Adrenal gland (tissue), 12 donors: ENCODE results near the gene UBL7. TPM values are rescaled to one million over a fixed set of nuclear protein-coding genes. Genes with fewer than 3 reads are reported as not detected.

Experiments
- DNase-seq, 7 donors: peaks; one replicate each; pipeline ENCODE4 v3.0.0-alpha.2; 2019 to 2020
- H3K27ac ChIP-seq, 5 donors: fragments of 200-600 bp; sonication (generic) in 4 of 5; 1 replicate in 3 of 5; 2 replicates in 2 of 5; pipeline versions ENCODE4 v1.5.1 to v1.8.0; 2016 to 2020; ENCODE audit warnings: mild to moderate bottlenecking in 1 of 5
- H3K27me3 ChIP-seq: fragments of 200-600 bp; 2 replicates; pipeline ENCODE4 v1.8.0; 2021
- H3K36me3 ChIP-seq, 2 donors: fragments of 200-600 bp; replicated peaks in 1 of 2; 1 replicate in 1 of 2; 2 replicates in 1 of 2; pipeline versions ENCODE4 v1.5.1 to v1.8.0; 2018 to 2022
- H3K4me1 ChIP-seq, 2 donors: fragments of 200-600 bp; replicated peaks in 1 of 2; 1 replicate in 1 of 2; 2 replicates in 1 of 2; pipeline versions ENCODE4 v1.5.1 to v1.8.0; 2018 to 2021
- H3K4me3 ChIP-seq, 4 donors: fragments of 200-600 bp; sonication (generic) in 3 of 4; one replicate each; pipeline ENCODE4 v1.5.1; 2016 to 2018
- H3K9me3 ChIP-seq, 3 donors: fragments of 200-600 bp; sonication (generic) in 1 of 3; replicated peaks in 1 of 3; 1 replicate in 2 of 3; 2 replicates in 1 of 3; pipeline versions ENCODE4 v1.5.1 to v1.8.0; 2016 to 2021
- POLR2A ChIP-seq, 2 donors: fragments of 450-650 bp; IDR thresholded peaks; one replicate each; pipeline ENCODE4 v1.6.1; 2017; ENCODE audit warnings: antibody characterized with exemption in 2 of 2, mild to moderate bottlenecking in 2 of 2, moderate library complexity in 1 of 2
- WGBS, 4 donors: extraction: QIAGEN DNeasy Blood & Tissue Kit in 2 of 4; methylation state at CpG; one replicate each; pipeline versions ENCODE4 v1.1.5 to v1.1.7; 2013 to 2017; 5-methylcytosine and 5-hydroxymethylcytosine counted together
- intact Hi-C, 2 donors: fragments of 100-400 bp; cut with DNase I; formaldehyde crosslinking; loops; one replicate each; pipeline versions ENCODE4 v1.14.1 to v1.15.0; 2022 to 2023
- microRNA-seq, 3 donors: library from miRNA; unstranded; fragments of <30 nt; microRNA quantifications; one replicate each; pipeline ENCODE4, GENCODE V29; 2017 to 2020
- polyA plus RNA-seq, 3 donors: library from polyadenylated mRNA; stranded (reverse); fragments of 200-250 nt in 2 of 3; fragments of 350-450 nt in 1 of 3; fragmentation: Illumina TruSeq in 1 of 3; extraction: RNeasy Lipid Tissue Mini Kit (QIAGEN cat#74804) in 1 of 3; gene quantifications; one replicate each; pipeline ENCODE4 v1.2.3, GENCODE V29; 2013 to 2014
- small RNA-seq, 2 donors: library from RNA; depleted of rRNA; stranded (forward); fragments of <200 nt; gene quantifications; one replicate each; pipeline ENCODE3, GENCODE V24; 2016
- total RNA-seq, 9 donors: library from RNA; depleted of rRNA in 4 of 9; stranded (reverse); fragments of >200 nt in 4 of 9; fragments of 120-200 nt in 1 of 9; fragmentation: NEBNext Ultra II Directional in 1 of 9; extraction: Animal tissue kit (Norgen Biotek cat#: 25700) in 1 of 9; gene quantifications; one replicate each; pipeline versions ENCODE4 v1.1.0 to v1.2.4, GENCODE V29; 2013 to 2023
- TF ChIP-seq, protein P1 (sequence below), 6 experiments: fragments of 450-650 bp in 4 of 6; fragments of 200-600 bp in 2 of 6; sonication (generic) in 1 of 6; IDR thresholded peaks; 1 replicate in 5 of 6; 2 replicates in 1 of 6; pipeline versions ENCODE4 v1.5.1 to v1.8.0; 2016 to 2021; ENCODE audit warnings: antibody characterized with exemption in 6 of 6, mild to moderate bottlenecking in 2 of 6, moderate library complexity in 1 of 6
- donor health status: healthy with polysubstance abuse.
- donor health status: Bipolar disorder and iron deficiency.
- donor health status: DM: yes; HTN: yes; CAD: no.
- donor health status: DM: no; HTN: no; CAD: no.
- donor health status: DM: no; HTN: no; CAD: no.
- donor health status: DM: yes; HTN: yes; CAD: no.

Gene UBL7
- total and polyA plus RNA-seq, 12 donors, result 16.0 to 85.0 (median 50.2) TPM

DNA sequence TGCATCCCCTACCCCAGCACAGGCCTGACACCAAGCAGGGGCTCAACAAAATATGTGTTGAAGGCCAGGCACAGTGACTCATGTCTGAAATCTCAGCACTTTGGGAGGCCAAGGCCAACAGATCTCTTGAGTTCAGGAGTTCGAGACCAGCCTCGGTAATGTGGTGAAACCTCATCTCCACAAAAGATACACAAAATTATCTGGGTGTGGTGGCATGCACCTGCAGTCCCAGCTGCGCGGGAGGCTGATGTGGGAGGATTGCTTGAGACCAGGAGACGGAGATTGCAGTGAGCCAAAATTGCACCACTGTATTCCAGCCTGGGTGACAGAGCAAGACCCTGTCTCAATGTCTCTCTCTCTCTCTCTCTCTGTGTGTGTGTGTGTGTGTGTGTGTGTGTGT lies 62.8 kb downstream of the UBL7 start:
- Histone ChIP-seq H3K36me3 (no peaks in the 10 kb centered on the region), H3K27ac (no peak overlapping the region), H3K27me3 (no peaks in the 10 kb centered on the region), H3K4me3 (no peak overlapping the region), H3K9me3 (no peaks in the 10 kb centered on the region), H3K4me1 (no peaks in the 10 kb centered on the region)
- no peak for TF ChIP-seq POLR2A (IDR thresholded peaks at IDR 0.05)
- TF ChIP-seq, protein P1, sequence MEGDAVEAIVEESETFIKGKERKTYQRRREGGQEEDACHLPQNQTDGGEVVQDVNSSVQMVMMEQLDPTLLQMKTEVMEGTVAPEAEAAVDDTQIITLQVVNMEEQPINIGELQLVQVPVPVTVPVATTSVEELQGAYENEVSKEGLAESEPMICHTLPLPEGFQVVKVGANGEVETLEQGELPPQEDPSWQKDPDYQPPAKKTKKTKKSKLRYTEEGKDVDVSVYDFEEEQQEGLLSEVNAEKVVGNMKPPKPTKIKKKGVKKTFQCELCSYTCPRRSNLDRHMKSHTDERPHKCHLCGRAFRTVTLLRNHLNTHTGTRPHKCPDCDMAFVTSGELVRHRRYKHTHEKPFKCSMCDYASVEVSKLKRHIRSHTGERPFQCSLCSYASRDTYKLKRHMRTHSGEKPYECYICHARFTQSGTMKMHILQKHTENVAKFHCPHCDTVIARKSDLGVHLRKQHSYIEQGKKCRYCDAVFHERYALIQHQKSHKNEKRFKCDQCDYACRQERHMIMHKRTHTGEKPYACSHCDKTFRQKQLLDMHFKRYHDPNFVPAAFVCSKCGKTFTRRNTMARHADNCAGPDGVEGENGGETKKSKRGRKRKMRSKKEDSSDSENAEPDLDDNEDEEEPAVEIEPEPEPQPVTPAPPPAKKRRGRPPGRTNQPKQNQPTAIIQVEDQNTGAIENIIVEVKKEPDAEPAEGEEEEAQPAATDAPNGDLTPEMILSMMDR (IDR thresholded peaks at IDR 0.05), result no peak
- WGBS, 4 donors, result 82 to 100% (median 88%) methylated on average over 5 of the region's 5 CpGs
- intact Hi-C loops, result no loop called here
- DNase-seq, result no peak

DNA sequence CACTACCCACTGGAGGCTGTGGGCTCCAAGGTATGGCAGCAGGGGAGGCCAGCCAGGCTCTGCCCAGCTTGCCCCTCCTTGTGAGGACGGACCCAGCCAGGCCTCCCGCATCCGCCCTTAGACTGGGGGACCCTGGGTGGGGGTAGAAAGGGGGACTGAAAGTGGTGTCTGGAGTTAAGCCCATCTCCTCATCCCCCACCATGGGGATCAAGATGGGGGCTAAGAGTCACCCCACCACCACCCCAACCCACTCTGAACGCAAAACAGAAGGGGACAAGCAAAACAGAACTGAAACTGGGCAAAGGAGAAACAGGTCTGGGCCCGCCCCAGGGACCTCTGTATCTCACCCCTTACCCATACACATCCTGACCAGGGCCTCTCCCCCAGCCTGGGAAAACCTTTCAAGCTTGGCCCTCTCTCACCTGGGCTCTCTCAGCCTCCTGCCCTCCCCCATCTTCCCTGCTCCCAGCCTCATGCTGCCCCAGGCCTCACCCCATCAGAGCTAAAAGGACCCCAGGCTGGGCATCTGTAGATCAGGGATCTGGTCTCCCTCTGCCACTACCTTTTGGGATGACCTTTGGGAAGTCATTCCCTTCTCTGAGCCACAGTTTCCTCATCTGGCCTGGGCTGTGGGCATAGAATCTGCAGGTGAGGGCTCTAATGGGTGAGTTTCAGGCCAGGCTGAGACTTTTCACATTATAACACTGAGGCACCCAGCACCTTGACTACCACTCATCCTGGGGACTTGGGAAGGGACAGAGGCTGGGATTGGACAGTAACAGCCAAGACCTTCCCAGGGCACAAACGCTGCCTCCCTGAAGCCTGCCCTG lies 63.5 kb downstream of the UBL7 start:
- no peak for DNase-seq
- Histone ChIP-seq H3K4me1 (no peaks in the 10 kb centered on the region), H3K27me3 (no peaks in the 10 kb centered on the region), H3K27ac (no peak overlapping the region), H3K4me3 (no peak overlapping the region), H3K9me3 (no peaks in the 10 kb centered on the region), H3K36me3 (no peaks in the 10 kb centered on the region)
- intact Hi-C loops, result no loop called here
- no peak for TF ChIP-seq POLR2A (IDR thresholded peaks at IDR 0.05)
- TF ChIP-seq, protein P1 (IDR thresholded peaks at IDR 0.05), result no peak
- WGBS, 4 donors, result 78 to 93% (median 87%) methylated on average over 3 to 6 of the region's 6 CpGs

DNA sequence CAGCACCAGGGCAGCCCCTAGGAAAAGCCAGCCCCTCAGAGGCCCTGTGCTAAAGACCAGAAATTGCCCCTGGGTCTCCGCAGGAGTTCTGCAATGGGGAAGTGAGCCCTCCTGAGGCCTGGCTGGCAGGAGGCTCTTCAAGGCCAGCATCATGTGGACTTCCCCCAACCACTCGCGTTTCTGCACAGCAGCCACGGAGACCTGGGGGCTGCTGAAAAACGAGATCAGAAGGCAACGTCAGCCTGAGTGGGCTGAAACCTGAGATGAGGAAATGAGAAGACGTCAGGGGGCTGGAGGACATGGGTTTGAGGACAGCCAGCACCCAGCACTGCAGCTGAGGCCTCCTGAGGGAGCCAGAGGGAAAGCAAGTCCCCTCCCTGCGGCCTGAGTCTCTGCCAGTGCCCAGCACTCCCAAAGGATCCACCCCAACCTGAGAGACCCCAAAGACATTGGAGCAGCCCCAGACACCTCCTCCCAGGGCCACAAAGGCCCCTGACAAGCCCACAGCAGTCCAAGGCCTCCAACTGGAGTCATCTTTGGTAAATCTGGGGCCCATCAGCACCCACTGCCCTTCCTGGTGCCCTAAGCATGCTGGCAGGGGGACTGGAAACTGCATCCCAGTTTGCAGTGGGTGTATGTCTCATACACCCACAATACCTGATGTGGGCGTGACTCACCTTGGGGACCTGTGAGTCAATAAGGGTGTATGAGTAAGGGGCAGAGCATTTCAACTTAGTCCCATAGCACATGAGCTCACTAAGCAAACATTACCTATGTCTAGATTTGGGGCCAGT lies 64.3 kb downstream of the UBL7 start:
- Histone ChIP-seq H3K4me3 (no peak overlapping the region), H3K27ac (no peak overlapping the region), H3K27me3 (no peaks in the 10 kb centered on the region), H3K36me3 (no peaks in the 10 kb centered on the region), H3K9me3 (no peaks in the 10 kb centered on the region), H3K4me1 (no peaks in the 10 kb centered on the region)
- 74 to 89% (median 77%) methylated on average over 9 of the region's 9 CpGs; no CpG with 5 or more reads in 1 of the 4 donors for WGBS, 4 donors
- DNase-seq, result no peak
- no peak for TF ChIP-seq POLR2A (IDR thresholded peaks at IDR 0.05)
- TF ChIP-seq, protein P1 (IDR thresholded peaks at IDR 0.05), result no peak
- intact Hi-C loops, result no loop called here

DNA sequence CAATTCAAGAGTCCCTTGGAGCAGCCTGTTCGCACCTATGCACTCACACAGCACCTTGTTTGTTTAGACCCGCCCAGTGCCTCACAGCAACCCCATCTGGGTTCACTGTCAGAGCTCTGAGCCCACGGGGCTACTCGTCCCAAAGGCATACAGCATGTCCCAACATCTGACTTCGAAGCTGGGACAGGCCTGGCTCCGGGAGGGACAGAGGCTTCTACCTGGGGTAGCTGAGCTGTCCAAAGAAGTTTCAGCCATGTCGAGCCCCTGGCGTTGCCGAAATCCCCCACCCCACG lies 64.9 kb downstream of the UBL7 start:
- Histone ChIP-seq H3K9me3 (no peaks in the 10 kb centered on the region), H3K4me1 (no peaks in the 10 kb centered on the region), H3K36me3 (no peaks in the 10 kb centered on the region), H3K27me3 (no peaks in the 10 kb centered on the region), H3K27ac (no peak overlapping the region), H3K4me3 (no peak overlapping the region)
- no peak for DNase-seq
- TF ChIP-seq POLR2A (IDR thresholded peaks at IDR 0.05), result no peak
- TF ChIP-seq, protein P1 (IDR thresholded peaks at IDR 0.05), result no peak
- WGBS, 4 donors, result 86 to 100% (median 91%) methylated on average over 2 to 10 of the region's 10 CpGs
- intact Hi-C loops, result no loop called here

Small RNAs within 50 kb of the gene (microRNA-seq; reads per million reads assigned to microRNA genes)
- gene MIR6881, result 0 reads per million in 3 donors

Small RNAs within 50 kb of the gene (small RNA-seq; reads per million reads assigned to genes)
- gene MIR6881 (0 reads per million in 2 donors), gene RF00591 (0 reads per million in 2 donors)

Other genes starting within 250 kb of the UBL7 start
- gene CCDC33, start 224.8 kb downstream of the UBL7 start, total RNA-seq, result 1 to 10 TPM in 1 of 9 donors, under 1 TPM in 5, not detected in 3; 0.11 to 1.1 (median 0.22) TPM
- gene CCDC33, start 224.8 kb downstream of the UBL7 start, polyA plus RNA-seq, result under 1 TPM; 0.30 to 0.48 (median 0.42) TPM
- gene CYP11A1, start 93.5 kb downstream of the UBL7 start, total RNA-seq, result 1,000 to 10,000 TPM in 7 of 9 donors, 100 to 1,000 TPM in 2; 635 to 5,219 (median 1,434) TPM
- 1,000 to 10,000 TPM in 1 of 3 donors, 100 to 1,000 TPM in 2; 233 to 4,804 (median 738) TPM for gene CYP11A1, start 93.5 kb downstream of the UBL7 start, polyA plus RNA-seq
- 10 to 100 TPM in 1 of 9 donors, 1 to 10 TPM in 8; 1.3 to 32.0 (median 3.5) TPM for gene SEMA7A, start 27.2 kb downstream of the UBL7 start, total RNA-seq
- gene SEMA7A, start 27.2 kb downstream of the UBL7 start, polyA plus RNA-seq, result 1 to 10 TPM; 2.9 to 5.0 (median 3.9) TPM
- 1 to 10 TPM; 1.0 to 7.1 (median 3.6) TPM for gene ARID3B, start 80.1 kb upstream of the UBL7 start, total RNA-seq
- 1 to 10 TPM; 1.8 to 4.4 (median 2.6) TPM for gene ARID3B, start 80.1 kb upstream of the UBL7 start, polyA plus RNA-seq
- 100 to 1,000 TPM in 2 of 9 donors, 10 to 100 TPM in 7; 26.2 to 123 (median 58.5) TPM for gene CLK3, start 154.7 kb upstream of the UBL7 start, total RNA-seq
- 100 to 1,000 TPM in 2 of 3 donors, 10 to 100 TPM in 1; 71.2 to 160 (median 123) TPM for gene CLK3, start 154.7 kb upstream of the UBL7 start, polyA plus RNA-seq
- 10 to 100 TPM in 5 of 9 donors, 1 to 10 TPM in 4; 3.9 to 25.3 (median 11.3) TPM for gene EDC3, start 234.9 kb upstream of the UBL7 start, total RNA-seq
- 10 to 100 TPM; 13.6 to 18.9 (median 18.6) TPM for gene EDC3, start 234.9 kb upstream of the UBL7 start, polyA plus RNA-seq